H7 (cell line): ENCODE results near the gene GRM1. TPM values are rescaled to one million over a fixed set of nuclear protein-coding genes. Genes with fewer than 3 reads are reported as not detected.

Experiments used
- DNase-seq: peaks from one replicate; pipeline ENCODE4 v3.0.0; 2012
- H3K27me3 ChIP-seq: 2 replicates; pipeline ENCODE4 v1.6.0; 2011; ENCODE audit warnings: mild to moderate bottlenecking, low read length; ENCODE audit not compliant: control insufficient read depth, insufficient read depth
- H3K36me3 ChIP-seq: replicated peaks from 2 replicates; pipeline ENCODE4 v1.5.1; 2011; ENCODE audit warnings: low read length; ENCODE audit not compliant: control insufficient read depth, insufficient read depth
- H3K4me3 ChIP-seq: 2 replicates; pipeline ENCODE4 v1.5.1; 2011; ENCODE audit warnings: low read depth, mild to moderate bottlenecking, control low read depth, low read length, moderate library complexity; ENCODE audit not compliant: insufficient read depth
- total RNA-seq: library from RNA; depleted of rRNA; stranded (reverse); fragments of >200 nt; shearing (Covaris generic); gene quantifications from 2 replicates; pipeline ENCODE4 v1.2.3, GENCODE V29; 2014

Gene GRM1
- total RNA-seq, 1 experiment from 2014 or later: 0.14 TPM

- no peak for DNase-seq
- H3K36me3 ChIP-seq: no peaks in the 10 kb centered on the region
- no peaks in the 10 kb centered on the region for H3K27me3 ChIP-seq
- no peak overlapping the region for H3K4me3 ChIP-seq
Measured at GRCh38 chr6:146408583-146408982, 379.7 kb downstream of the GRM1 start.

- H3K36me3 ChIP-seq: no peaks in the 10 kb centered on the region
- DNase-seq: no peak
Measured at GRCh38 chr6:146410851-146411595, 382.2 kb downstream of the GRM1 start.

GRCh38 chr6:146419576-146419975 is 390.7 kb downstream of the GRM1 start:
- no peak for DNase-seq
- Histone ChIP-seq H3K4me3 (no peak overlapping the region), H3K27me3 (no peaks in the 10 kb centered on the region), H3K36me3 (no peaks in the 10 kb centered on the region)

More at GRCh38 chr6:146410851-146411595, 382.2 kb downstream of the GRM1 start:
- no peak overlapping the region for H3K4me3 ChIP-seq
- no peaks in the 10 kb centered on the region for H3K27me3 ChIP-seq

GRCh38 chr6:146420255-146420654 is 391.4 kb downstream of the GRM1 start:
- no peak for DNase-seq
- no peak overlapping the region for H3K4me3 ChIP-seq
- H3K27me3 ChIP-seq: no peaks in the 10 kb centered on the region
- no peaks in the 10 kb centered on the region for H3K36me3 ChIP-seq

- H3K4me3 ChIP-seq: no peak overlapping the region
- no peaks in the 10 kb centered on the region for H3K36me3 ChIP-seq
- no peak for DNase-seq
- H3K27me3 ChIP-seq: no peaks in the 10 kb centered on the region
Measured at GRCh38 chr6:146422789-146423375, 394.0 kb downstream of the GRM1 start.

GRCh38 chr6:146423452-146423851 is 394.6 kb downstream of the GRM1 start:
- Histone ChIP-seq H3K27me3 (no peaks in the 10 kb centered on the region), H3K4me3 (no peak overlapping the region), H3K36me3 (no peaks in the 10 kb centered on the region)
- DNase-seq: no peak

GRCh38 chr6:146426516-146426915 is 397.7 kb downstream of the GRM1 start:
- Histone ChIP-seq H3K4me3 (no peak overlapping the region), H3K27me3 (no peaks in the 10 kb centered on the region), H3K36me3 (no peaks in the 10 kb centered on the region)
- DNase-seq: no peak

GRCh38 chr6:146429831-146430230 is 401.0 kb downstream of the GRM1 start:
- peaks cover 11% of the 10 kb centered on the region for H3K27me3 ChIP-seq
- H3K4me3 ChIP-seq: no peak overlapping the region
- H3K36me3 ChIP-seq: no peaks in the 10 kb centered on the region
- DNase-seq: no peak

GRCh38 chr6:146433881-146434731 is 405.2 kb downstream of the GRM1 start:
- DNase-seq: peak; percentile 57
- H3K36me3 ChIP-seq: no peaks in the 10 kb centered on the region
- H3K4me3 ChIP-seq: peak overlapping the region; percentile 55
- H3K27me3 ChIP-seq: peaks cover 19% of the 10 kb centered on the region

- H3K27me3 ChIP-seq: peaks cover 19% of the 10 kb centered on the region
- no peaks in the 10 kb centered on the region for H3K36me3 ChIP-seq
- H3K4me3 ChIP-seq: peak overlapping the region; percentile 55
- DNase-seq: no peak
Measured at GRCh38 chr6:146434732-146435390, 406.0 kb downstream of the GRM1 start.

- H3K36me3 ChIP-seq: no peaks in the 10 kb centered on the region
- no peaks in the 10 kb centered on the region for H3K27me3 ChIP-seq
- DNase-seq: no peak
- no peak overlapping the region for H3K4me3 ChIP-seq
Measured at GRCh38 chr6:146441907-146442306, 413.0 kb downstream of the GRM1 start.

- DNase-seq: no peak
- H3K36me3 ChIP-seq: no peaks in the 10 kb centered on the region
- no peak overlapping the region for H3K4me3 ChIP-seq
- H3K27me3 ChIP-seq: no peaks in the 10 kb centered on the region
Measured at GRCh38 chr6:146444189-146444588, 415.3 kb downstream of the GRM1 start.

- no peak for DNase-seq
- no peak overlapping the region for H3K4me3 ChIP-seq
- no peaks in the 10 kb centered on the region for H3K27me3 ChIP-seq
- no peaks in the 10 kb centered on the region for H3K36me3 ChIP-seq
Measured at GRCh38 chr6:146445233-146445632, 416.4 kb downstream of the GRM1 start.

GRCh38 chr6:146456886-146457285 is 428.0 kb downstream of the GRM1 start:
- no peaks in the 10 kb centered on the region for H3K36me3 ChIP-seq
- no peaks in the 10 kb centered on the region for H3K27me3 ChIP-seq
- no peak overlapping the region for H3K4me3 ChIP-seq
- no peak for DNase-seq
